NCI-H2081 treated with DMSO at 0.1 percent for 48 hours (cell line): ENCODE data around the gene DPRX.
"Not testable (repeated sequence)": the region's sequence is repeated elsewhere in the genome, so short reads cannot be mapped to it uniquely, and the experiment has no call there.

Experiments used
- DNase-seq: peaks from one replicate; lab custom pipeline; 2025; lab: John Stamatoyannopoulos, UW

Gene DPRX

GRCh38 chr19:53646144-53646543 is 14.3 kb downstream of the DPRX start:
- no peak for DNase-seq

- no peak for DNase-seq
Measured at GRCh38 chr19:53647350-53647749, 15.6 kb downstream of the DPRX start.

GRCh38 chr19:53647792-53648191 is 16.0 kb downstream of the DPRX start:
- no peak for DNase-seq

GRCh38 chr19:53649746-53650593 is 18.2 kb downstream of the DPRX start:
- no peak for DNase-seq

GRCh38 chr19:53652476-53652875 is 20.7 kb downstream of the DPRX start:
- DNase-seq, result no peak

GRCh38 chr19:53655042-53655665 is 23.4 kb downstream of the DPRX start:
- no peak for DNase-seq

GRCh38 chr19:53657330-53657729 is 25.5 kb downstream of the DPRX start:
- DNase-seq, result no peak

GRCh38 chr19:53657778-53658177 is 26.0 kb downstream of the DPRX start:
- DNase-seq, result no peak

GRCh38 chr19:53659292-53659691 is 27.5 kb downstream of the DPRX start:
- DNase-seq, result no peak

GRCh38 chr19:53660584-53660983 is 28.8 kb downstream of the DPRX start:
- DNase-seq, result no peak

GRCh38 chr19:53662209-53662608 is 30.4 kb downstream of the DPRX start:
- no peak for DNase-seq

GRCh38 chr19:53664152-53664551 is 32.4 kb downstream of the DPRX start:
- DNase-seq, result no peak

GRCh38 chr19:53664760-53665159 is 33.0 kb downstream of the DPRX start:
- no peak for DNase-seq

- not testable (repeated sequence) for DNase-seq
Measured at GRCh38 chr19:53666331-53666730, 34.5 kb downstream of the DPRX start.

- not testable (repeated sequence) for DNase-seq
Measured at GRCh38 chr19:53668804-53669203, 37.0 kb downstream of the DPRX start.

- no peak for DNase-seq
Measured at GRCh38 chr19:53670345-53670744, 38.5 kb downstream of the DPRX start.

GRCh38 chr19:53671663-53672062 is 39.9 kb downstream of the DPRX start:
- no peak for DNase-seq
